Omental fat pad (tissue), 4 donors: Measurements from ENCODE around the gene CDK17. TPM values are rescaled to one million over a fixed set of nuclear protein-coding genes. Genes with fewer than 3 reads are reported as not detected.
"Not testable (repeated sequence)": the region's sequence is repeated elsewhere in the genome, so short reads cannot be mapped to it uniquely, and the experiment has no call there.

ENCODE experiments used
- ATAC-seq: fragments of 150-250 bp; one replicate; pipeline ENCODE4 v1.9.1; 2016; ENCODE audit warnings: mild to moderate bottlenecking, moderate library complexity; ENCODE audit not compliant: low FRiP score
- DNase-seq: peaks from one replicate; pipeline ENCODE4 v3.0.0-alpha.2; 2019; ENCODE audit warnings: low spot score
- CTCF ChIP-seq, 3 donors: fragments of 450-650 bp; IDR thresholded peaks; one replicate each; pipeline ENCODE4 v1.5.1; 2016 to 2017; ENCODE audit warnings: antibody characterized with exemption in 3 of 3, mild to moderate bottlenecking in 3 of 3, moderate library complexity in 2 of 3
- total RNA-seq, 4 donors: library from RNA; depleted of rRNA; stranded (reverse); fragments of >200 nt; gene quantifications; one replicate each; pipeline ENCODE4 v1.1.0, GENCODE V29; 2016

The CDK17 gene
- total RNA-seq, 4 donors from 2014 or later = 35.8 to 107 (median 100) TPM

GRCh38 chr12:96387981-96388380 lies 12.3 kb downstream of the CDK17 start:
- no peak for ATAC-seq
- no peak for TF ChIP-seq CTCF (IDR thresholded peaks at IDR 0.05)
- no peak for DNase-seq

DNA sequence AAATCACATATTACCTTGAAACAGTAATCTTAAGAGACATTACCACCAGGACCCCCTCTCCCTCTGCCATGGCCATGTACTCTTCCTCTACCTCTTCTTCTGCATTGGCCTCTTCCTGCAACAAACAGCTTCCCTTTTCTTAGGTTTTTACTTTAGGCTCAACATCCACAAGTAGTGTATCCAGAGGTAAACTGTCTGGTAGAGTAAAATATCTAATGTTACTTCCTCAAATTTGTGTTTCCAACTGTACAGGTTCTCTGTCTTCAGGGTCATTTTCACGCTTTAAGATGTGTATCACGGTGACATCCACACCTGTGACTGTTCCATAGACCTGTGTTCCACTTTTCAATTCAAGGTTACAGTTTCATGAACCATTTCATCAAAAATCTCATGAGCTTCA lies 13.4 kb downstream of the CDK17 start:
- ATAC-seq (no peak), DNase-seq (no peak)
- no peak for TF ChIP-seq CTCF (IDR thresholded peaks at IDR 0.05)

GRCh38 chr12:96383991-96384390 lies 16.2 kb downstream of the CDK17 start:
- TF ChIP-seq CTCF (IDR thresholded peaks at IDR 0.05) = no peak
- DNase-seq (no peak), ATAC-seq (no peak)

GRCh38 chr12:96383371-96383770 lies 16.9 kb downstream of the CDK17 start:
- no peak for DNase-seq
- no peak for TF ChIP-seq CTCF (IDR thresholded peaks at IDR 0.05)
- ATAC-seq = no peak

GRCh38 chr12:96379743-96380142 lies 20.5 kb downstream of the CDK17 start:
- ATAC-seq, DNase-seq: not testable (repeated sequence)

DNA sequence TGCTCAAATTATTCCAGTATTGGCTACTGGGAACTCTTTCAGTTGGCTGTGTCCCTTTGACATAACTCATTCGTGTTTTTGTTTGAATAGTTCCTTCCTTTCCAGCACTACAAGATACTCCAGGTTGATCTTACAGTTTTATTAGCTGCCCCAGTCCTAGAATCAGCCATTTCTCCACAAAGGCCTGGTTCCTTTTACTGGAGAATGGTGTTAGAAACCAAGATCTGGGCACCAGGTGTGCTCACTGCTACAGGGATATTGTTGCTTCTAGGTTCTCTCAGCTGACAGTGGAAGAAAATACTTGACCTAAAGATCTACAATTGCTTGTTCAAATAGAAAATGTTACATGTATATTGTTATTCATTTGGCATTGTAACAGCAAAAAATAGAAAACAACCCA lies 21.9 kb downstream of the CDK17 start:
- no peak for TF ChIP-seq CTCF (IDR thresholded peaks at IDR 0.05)
- ATAC-seq (no peak), DNase-seq (no peak)

- ATAC-seq (no peak), DNase-seq (no peak)
- TF ChIP-seq CTCF (IDR thresholded peaks at IDR 0.05) = no peak
These were observed 23.4 kb downstream of the CDK17 start for GRCh38 chr12:96376865-96377264.
